GM06990 (cell line): Measurements from ENCODE around the gene CBFA2T3.

Source experiments
- DNase-seq: peaks from one replicate; pipeline ENCODE4 v3.0.0-alpha.2; 2011; ENCODE audit not compliant: insufficient read length; ENCODE audit errors: extremely low read depth
- H3K27me3 ChIP-seq: replicated peaks from 2 replicates; pipeline ENCODE4 v1.6.0; 2011; ENCODE audit warnings: low read length; ENCODE audit not compliant: control insufficient read depth, insufficient read depth
- H3K36me3 ChIP-seq: 2 replicates; pipeline ENCODE4 v1.5.1; 2011; ENCODE audit warnings: low read length; ENCODE audit not compliant: control insufficient read depth, insufficient read depth
- H3K4me3 ChIP-seq: replicated peaks from 2 replicates; pipeline ENCODE4 v1.5.1; 2011; ENCODE audit warnings: low read depth, mild to moderate bottlenecking, control low read depth, low read length
- TF ChIP-seq, protein P1 (sequence below): IDR thresholded peaks from 2 replicates; pipeline ENCODE4 v1.5.1; 2011; ENCODE audit warnings: low read length, control low read depth, mild to moderate bottlenecking, inconsistent platforms; ENCODE audit not compliant: insufficient read depth, poor library complexity, severe bottlenecking

CBFA2T3 gene

GRCh38 chr16:88877564-88878289 is 99.3 kb downstream of the CBFA2T3 start:
- no peak for DNase-seq
- no peak overlapping the region for H3K4me3 ChIP-seq
- TF ChIP-seq, protein P1, sequence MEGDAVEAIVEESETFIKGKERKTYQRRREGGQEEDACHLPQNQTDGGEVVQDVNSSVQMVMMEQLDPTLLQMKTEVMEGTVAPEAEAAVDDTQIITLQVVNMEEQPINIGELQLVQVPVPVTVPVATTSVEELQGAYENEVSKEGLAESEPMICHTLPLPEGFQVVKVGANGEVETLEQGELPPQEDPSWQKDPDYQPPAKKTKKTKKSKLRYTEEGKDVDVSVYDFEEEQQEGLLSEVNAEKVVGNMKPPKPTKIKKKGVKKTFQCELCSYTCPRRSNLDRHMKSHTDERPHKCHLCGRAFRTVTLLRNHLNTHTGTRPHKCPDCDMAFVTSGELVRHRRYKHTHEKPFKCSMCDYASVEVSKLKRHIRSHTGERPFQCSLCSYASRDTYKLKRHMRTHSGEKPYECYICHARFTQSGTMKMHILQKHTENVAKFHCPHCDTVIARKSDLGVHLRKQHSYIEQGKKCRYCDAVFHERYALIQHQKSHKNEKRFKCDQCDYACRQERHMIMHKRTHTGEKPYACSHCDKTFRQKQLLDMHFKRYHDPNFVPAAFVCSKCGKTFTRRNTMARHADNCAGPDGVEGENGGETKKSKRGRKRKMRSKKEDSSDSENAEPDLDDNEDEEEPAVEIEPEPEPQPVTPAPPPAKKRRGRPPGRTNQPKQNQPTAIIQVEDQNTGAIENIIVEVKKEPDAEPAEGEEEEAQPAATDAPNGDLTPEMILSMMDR, result no peak
- H3K27me3 ChIP-seq, result no peaks in the 10 kb centered on the region
- H3K36me3 ChIP-seq, result peaks cover 37% of the 10 kb centered on the region

DNA sequence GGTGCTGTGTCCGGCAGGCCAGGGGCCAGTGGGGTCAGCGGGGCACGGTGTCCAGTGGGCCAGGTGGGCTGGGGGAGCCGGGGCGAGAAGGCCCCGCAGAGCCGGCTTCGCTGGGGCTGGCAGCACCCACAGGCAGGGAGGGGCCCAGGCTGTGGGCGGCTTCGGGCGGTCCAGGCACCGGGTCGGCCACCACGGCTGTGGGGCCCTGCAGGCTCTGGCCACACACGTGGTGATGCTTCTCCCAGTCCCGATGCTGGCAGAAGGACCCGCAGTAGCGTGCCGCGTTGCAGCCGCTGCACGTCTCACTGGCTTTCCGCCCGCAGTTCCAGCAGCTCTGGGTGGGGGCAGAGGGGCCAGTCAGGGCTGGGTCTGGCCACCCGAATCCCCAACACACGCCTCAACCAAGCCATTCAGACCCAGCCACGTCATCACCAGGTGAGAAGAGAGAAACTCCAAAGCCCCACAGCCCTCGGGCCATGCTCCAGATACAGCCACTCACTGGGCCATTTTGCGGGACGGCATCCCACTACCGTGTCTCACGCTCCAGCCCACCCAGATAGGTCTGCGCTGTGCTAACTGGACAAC is 100.0 kb downstream of the CBFA2T3 start:
- TF ChIP-seq, protein P1, result no peak
- Histone ChIP-seq H3K27me3 (no peaks in the 10 kb centered on the region), H3K36me3 (peaks cover 31% of the 10 kb centered on the region), H3K4me3 (no peak overlapping the region)
- no peak for DNase-seq

DNA sequence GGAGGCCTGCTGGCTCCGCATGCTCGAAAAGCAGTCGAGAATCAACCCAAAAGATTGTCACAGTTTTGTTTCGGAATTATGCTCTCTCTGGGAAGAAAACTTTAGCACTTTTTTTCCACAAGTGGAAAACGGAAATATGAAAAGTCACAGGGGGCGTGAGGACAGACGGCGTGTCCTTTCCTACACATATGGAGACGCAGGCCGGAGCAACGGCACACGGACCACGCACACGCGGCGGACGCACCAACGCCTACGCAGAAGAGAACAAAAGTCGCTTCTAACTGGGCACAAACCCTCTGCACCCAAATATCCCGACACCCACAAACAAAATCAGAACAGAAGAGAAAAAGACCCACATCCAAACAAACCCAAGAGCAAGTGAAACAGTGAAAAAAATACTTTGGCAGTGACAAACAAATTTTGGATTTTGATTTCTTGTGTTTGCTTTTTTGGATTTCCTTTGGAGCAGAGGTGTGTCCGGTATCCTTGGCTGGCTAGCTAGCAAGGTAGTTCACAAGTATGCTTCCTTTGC is 101.2 kb downstream of the CBFA2T3 start:
- no peak overlapping the region for H3K4me3 ChIP-seq
- TF ChIP-seq, protein P1, result no peak
- H3K36me3 ChIP-seq, result peaks cover 24% of the 10 kb centered on the region
- no peaks in the 10 kb centered on the region for H3K27me3 ChIP-seq
- DNase-seq, result no peak

DNA sequence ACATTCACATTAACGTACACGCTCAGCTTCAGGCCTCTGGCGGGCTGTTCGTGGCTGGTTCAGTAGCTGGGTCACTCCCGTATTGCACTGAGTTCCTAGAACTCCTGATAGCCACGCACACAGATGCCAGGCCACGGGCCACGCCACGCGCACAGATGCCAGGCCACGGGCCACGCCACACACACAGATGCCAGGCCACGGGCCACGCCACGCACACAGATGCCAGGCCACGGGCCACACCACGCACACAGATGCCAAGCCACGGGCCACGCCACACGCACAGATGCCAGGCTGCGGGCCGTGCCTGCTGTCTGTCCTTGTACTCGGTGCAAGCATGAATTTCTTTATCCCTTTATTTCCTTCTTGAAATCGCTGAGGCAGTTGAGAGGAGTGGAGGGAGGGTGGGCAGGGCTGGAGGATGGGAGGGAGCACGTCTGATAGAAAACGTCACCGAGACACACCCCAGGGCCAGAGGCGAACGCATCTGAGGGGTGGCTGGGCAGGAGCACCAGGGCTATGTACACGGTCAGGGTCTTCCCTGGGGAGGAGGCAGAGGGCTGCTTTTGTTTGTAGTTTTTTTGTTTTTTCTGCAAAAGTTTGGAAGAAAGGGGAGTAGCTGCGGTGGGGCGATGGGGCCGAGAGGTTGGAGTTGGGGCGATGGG is 101.9 kb downstream of the CBFA2T3 start:
- TF ChIP-seq, protein P1, result no peak
- Histone ChIP-seq H3K36me3 (peaks cover 22% of the 10 kb centered on the region), H3K4me3 (no peak overlapping the region), H3K27me3 (no peaks in the 10 kb centered on the region; the same call in 1 of the 2 replicates)
- DNase-seq, result no peak

DNA sequence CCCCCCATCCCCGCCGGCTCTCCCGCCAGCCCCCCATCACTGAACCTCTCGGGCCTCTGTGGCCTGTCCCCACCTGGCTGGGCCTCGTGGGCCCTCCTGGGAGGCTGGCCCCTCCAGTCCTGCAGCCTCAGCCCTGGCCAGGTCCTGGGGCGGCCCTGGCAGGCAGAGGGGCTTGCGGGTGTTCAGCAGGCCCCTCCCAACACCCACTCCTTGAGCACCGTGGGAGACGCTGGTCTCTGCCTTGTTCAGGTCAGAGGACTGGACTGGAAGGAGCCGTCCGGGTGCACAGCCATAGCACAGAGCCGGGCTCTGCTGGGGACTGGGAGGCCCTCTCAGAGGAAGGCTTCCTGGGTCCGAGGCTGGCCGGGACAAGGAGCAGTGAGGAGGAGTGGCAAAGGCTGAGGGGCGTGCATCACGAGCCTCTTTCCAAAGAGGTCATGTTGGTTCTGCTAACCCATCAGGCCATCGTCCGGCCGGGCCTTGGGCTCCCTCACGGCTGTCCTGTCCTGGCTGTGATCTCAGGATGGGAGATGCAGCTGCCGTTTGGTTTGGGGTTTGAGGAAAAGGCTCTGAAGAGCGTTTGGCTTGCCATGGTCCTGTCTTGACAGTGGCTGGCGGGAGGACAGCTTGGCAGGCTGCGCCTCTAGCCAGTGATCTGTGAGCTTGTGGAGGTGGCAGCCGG is 104.2 kb downstream of the CBFA2T3 start:
- TF ChIP-seq, protein P1, result no peak

More for the DNA sequence above, 104.2 kb downstream of the CBFA2T3 start:
- H3K36me3 ChIP-seq, result peaks cover 6% of the 10 kb centered on the region
- no peak overlapping the region for H3K4me3 ChIP-seq
- DNase-seq, result no peak
- no peaks in the 10 kb centered on the region; the same call in 1 of the 2 replicates for H3K27me3 ChIP-seq
